NCI-H2227 treated with DMSO at 0.1 percent for 48 hours (cell line): ENCODE results near the gene MSX1.
A peak's percentile ranks its signal among the peaks of the same experiment; 100 is the strongest.

Source experiments
- DNase-seq: peaks from one replicate; lab custom pipeline; 2025; lab: John Stamatoyannopoulos, UW

The MSX1 gene

DNA sequence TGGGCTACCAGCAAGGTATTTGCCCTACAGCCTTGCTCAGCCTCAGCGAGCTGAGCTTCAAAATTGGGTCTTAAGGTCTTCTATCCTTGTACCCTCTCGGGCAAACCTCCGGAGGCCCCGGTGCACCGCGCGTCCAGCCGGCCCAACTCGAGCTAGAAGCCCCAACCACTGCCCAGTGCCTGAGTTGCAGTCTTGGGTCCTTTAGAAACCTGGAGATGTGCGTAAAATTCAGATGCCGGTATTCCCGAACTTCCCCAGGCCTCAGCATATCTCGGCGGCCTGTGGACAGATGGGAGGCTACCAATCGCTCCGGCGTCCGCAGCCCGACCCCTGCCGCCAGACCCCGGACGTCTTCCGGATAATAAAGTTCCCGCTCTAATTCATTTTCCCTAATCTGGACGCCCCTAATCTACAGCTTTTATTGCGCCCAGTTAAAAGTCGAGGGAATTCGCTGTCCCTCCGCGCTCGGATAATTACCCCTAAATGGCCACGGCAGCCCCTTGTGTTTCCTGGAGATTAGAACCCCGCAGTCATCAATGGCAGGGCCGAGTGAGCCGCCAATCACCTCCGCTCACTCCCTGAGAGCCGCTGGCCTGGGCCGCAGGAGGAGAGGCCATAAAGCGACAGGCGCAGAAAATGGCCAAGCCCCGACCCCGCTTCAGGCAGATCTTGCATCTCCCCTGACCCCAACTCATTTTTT lies 1.5 kb upstream of the MSX1 start:
- DNase-seq, result no peak

DNA sequence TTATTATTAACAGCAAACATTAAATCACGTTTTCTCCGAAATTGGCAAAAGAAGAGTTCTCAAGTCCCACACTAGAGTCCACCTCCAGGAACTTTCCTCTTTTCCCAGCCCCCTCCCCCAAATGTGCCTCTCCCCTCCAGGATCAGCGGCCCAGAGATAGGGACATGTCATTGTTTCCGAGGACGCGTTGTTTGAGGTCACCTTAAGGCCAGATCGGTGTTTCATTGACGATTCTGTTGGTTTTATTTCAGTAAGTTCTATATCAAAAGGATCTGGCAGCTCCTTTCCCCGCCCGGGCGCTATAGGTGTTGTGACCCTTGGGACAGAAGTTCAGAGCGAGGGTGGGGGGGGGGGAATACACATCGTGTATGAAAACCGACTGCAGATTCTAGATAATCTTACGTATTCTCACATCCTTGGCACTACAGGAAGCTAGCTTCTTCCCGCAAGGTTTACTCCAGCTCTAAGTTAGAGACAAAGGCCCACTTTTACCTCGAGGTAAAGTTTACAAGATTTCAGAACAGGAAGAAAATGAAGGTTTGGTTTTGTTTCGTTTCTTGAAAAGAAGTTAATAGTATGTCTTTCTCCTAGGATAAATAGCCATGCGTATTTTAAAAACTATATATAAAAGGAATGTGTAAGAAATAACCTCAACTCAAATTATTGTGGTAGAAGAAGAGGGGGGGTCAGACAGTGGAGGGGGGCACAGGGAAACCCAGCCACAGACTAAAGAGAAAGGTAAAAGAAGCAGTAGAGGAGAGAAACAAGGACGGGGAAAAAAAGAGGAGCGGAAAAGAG lies 739 bp upstream of the MSX1 start:
- DNase-seq, result no peak

DNA sequence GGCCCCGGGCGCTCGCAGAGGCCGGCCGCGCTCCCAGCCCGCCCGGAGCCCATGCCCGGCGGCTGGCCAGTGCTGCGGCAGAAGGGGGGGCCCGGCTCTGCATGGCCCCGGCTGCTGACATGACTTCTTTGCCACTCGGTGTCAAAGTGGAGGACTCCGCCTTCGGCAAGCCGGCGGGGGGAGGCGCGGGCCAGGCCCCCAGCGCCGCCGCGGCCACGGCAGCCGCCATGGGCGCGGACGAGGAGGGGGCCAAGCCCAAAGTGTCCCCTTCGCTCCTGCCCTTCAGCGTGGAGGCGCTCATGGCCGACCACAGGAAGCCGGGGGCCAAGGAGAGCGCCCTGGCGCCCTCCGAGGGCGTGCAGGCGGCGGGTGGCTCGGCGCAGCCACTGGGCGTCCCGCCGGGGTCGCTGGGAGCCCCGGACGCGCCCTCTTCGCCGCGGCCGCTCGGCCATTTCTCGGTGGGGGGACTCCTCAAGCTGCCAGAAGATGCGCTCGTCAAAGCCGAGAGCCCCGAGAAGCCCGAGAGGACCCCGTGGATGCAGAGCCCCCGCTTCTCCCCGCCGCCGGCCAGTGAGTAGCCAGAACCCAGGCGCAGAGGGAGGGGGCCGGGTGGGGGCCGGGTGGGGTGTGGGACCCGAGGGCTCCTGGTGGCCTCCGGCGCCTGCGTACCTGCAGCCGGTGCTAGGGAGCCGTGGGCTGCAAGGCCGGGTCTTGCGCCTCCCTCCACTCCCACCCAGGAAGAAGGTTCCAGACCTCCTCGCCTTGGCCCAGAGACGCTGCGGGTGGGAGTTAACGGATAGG lies 534 bp downstream of the MSX1 start:
- no peak for DNase-seq

DNA sequence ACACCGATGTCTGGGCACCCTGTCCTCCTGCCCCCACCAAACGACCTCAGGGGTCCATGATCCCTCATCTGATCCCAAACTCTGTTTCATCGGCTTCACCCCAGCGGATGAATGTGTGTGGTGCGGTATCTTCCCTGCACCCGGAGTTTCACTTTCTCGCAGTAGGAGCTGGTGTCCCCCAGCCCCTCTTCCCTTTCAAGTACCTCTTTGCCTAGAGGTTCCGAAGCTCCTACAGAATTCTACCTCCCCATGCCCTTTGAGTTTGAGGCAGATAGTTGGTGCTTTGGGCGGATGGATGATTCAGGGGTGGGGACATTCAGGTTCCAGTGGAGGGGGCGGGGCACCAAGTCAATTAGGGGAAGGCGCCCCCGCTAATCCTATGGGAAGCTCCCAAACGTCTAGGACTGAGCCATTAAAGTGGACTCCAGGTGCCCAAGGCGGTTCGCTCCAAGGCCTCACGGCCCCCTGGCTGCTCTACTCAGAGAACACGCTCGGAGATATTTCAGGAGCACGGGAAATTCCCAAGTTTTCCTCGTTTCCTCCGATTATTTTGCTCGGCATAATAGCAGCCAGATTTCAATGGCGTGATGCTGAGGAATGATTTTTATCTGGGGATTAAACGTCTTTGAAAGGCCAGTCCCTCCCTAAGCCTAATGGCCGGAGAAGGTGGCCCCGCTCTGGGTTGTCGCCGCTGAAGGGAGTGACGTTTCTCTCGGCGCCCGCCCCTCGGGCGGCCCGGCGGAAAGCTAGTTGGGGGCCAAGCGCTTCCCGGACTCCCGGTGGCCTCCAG lies 1.3 kb downstream of the MSX1 start:
- DNase-seq, result peak; percentile 19

DNA sequence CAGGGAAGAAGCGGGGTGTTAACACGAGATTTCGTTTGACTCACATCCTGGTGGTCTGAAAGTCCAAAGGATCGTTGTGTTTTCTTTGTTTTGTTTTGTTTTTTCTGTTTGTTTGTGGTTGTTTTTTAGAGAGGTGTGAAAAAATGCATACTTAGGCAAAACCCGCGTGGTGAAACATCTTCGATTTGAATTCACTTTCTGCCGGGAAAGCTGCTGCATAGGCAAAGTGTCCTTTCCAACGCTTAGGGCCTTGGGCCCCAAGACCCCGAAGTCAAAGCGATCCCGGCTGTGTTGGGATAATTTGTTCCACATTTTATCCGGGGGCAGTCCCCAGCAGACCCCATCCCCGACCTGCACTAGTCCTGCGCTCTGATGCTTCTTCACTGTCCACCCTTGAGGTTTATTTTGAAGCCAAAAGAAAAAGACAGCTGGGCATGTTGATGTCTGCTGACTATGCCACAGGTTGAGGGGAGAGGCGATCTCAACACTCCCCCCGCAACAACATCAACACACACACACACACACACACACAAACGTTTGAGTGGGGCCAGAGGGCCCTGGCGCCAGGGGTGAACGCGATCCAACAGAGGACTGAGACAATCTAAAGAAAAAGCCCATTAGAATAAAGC lies 2.0 kb downstream of the MSX1 start:
- no peak for DNase-seq

DNA sequence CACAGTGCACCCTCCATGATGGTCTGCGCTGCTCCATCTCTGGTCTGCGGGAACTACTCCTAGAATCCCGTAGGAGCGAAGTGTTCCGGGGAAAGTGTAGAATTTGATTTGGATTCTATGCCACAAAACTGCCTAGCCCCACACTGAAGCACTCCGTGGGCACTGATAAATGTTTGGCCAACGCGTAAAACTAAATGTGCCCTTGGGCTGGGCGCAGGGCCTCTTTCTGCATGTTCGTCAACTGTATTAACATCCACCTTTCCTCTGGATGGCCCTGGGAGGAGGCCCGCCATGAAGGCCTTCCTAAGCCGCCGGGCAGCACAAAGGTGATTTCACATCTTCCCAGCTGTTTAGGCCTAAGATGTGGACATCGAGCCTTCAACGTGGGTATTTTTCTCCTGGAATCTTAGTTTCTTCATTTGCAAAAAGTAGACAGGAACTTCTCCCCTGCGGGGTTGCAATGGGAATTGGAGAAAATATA lies 2.6 kb downstream of the MSX1 start:
- no peak for DNase-seq

DNA sequence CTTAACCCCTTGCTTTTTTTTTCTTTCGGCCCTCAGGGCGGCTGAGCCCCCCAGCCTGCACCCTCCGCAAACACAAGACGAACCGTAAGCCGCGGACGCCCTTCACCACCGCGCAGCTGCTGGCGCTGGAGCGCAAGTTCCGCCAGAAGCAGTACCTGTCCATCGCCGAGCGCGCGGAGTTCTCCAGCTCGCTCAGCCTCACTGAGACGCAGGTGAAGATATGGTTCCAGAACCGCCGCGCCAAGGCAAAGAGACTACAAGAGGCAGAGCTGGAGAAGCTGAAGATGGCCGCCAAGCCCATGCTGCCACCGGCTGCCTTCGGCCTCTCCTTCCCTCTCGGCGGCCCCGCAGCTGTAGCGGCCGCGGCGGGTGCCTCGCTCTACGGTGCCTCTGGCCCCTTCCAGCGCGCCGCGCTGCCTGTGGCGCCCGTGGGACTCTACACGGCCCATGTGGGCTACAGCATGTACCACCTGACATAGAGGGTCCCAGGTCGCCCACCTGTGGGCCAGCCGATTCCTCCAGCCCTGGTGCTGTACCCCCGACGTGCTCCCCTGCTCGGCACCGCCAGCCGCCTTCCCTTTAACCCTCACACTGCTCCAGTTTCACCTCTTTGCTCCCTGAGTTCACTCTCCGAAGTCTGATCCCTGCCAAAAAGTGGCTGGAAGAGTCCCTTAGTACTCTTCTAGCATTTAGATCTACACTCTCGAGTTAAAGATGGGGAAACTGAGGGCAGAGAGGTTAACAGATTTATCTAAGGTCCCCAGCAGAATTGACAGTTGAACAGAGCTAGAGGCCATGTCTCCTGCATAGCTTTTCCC lies 3.4 kb downstream of the MSX1 start:
- DNase-seq, result no peak

DNA sequence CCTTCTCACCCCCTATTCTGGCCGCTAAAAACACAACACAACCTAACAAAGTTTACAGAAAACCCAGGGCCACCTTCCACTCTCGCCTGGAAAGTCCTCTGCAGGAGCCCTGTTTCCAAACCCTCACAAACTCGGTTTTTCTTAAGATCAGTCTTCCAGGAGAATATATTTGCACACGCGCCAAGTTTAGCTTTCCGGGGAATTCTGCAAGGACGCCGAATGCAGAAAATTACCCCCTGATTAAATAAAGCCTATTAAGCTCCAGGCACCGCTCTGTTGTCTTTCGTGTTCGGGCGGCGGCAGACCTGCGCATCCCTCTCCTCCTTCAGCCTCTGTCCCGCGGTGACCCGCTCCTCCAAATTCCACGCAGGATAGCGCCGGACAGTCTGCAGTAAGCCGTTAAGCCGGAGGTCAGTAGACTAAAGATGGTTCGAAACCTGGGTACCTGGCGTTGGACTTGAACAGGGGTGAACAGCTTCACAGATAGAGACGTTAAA lies 5.0 kb downstream of the MSX1 start:
- DNase-seq, result no peak

DNA sequence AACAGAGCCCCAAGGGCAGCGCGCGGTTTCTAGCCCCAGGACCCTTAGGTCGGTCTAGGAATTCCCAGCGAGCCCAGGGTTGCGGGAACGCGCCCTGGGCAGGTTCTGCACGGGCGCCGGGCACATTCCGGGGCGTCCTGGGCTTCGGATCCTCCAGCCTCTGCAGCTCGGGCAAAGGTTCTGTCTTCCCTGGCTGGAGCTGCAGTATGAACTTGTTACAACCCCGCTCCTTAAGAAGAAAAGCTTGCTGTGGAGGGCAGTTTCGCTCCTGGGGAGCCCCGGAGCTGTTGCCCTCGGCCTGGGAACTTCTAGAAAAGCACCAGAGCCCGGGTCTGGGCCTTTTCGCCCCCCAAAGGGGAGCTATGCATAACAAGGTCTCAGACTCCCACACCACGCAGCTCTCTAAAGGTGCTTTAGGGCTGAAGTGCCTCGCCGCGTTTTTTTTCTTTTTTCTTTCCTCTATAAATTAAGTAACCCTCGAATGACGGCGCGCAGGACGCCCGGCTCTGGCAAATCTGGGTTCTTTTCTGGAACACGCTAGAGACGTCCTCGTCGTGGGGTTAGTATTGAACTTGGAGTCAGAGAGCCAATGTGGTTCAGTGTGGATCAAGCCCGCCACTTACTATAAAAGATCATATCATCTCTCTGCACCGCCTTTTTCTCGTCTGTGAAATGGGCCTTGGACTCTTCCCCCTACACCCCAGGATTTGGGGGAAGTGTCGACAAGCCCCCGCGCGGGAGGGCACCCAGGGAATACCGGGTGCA lies 5.7 kb downstream of the MSX1 start:
- no peak for DNase-seq

DNA sequence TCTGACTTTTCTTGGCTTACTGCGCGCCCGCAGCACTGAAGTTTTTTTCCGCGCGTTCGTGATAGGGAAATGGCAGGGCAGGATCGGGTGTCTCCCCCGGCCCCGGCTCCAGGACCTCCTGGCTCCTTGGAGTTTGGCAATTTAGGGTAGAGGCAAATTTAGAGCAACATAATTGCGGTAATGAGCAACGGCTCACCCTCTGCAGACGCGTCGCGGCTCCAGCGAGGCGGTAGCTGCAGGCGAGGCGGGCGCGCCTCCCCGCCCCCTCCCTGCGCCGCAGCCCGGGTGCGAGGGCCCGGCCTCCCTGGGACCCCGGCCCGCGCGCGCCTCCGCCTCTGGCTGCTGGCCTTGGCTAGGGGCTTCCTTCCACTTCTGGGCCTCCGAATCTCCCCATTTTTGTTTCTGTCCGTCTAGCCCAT lies 6.2 kb downstream of the MSX1 start:
- no peak for DNase-seq

DNA sequence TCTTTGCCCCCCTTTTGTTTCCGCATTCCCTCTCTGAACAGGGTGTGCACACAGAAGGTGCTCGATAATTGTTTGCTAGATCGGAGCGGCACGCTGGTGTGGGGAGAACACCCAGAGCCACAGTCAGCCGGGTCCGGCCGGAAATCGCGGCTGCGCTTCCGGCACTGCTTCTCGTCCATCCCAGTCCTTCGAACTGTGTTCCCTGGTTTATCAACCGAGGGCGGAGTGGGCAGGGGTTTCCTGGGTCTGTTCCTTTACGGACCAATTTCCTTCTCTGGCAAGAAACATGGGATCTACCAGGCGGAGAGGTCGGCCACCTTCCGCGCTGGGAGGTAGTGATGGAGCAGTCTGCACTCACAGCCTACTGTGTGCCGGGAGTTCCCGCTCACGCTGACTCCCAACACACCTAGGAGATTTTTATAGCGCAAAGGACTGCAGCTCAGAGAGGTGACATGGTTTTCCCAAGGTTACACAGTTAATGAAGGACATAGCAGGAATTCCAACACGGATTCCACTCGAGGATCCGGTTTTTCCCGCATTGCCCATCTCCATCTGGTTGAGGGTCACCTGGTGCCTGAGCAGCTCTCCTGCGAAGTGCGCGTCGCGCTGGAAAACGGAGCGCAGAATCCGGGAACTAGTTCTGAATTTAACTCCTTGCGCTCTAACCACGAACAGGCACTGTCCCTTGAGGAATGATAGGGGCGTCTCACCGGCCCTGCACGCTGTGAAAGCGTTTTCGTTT lies 6.8 kb downstream of the MSX1 start:
- DNase-seq, result no peak

DNA sequence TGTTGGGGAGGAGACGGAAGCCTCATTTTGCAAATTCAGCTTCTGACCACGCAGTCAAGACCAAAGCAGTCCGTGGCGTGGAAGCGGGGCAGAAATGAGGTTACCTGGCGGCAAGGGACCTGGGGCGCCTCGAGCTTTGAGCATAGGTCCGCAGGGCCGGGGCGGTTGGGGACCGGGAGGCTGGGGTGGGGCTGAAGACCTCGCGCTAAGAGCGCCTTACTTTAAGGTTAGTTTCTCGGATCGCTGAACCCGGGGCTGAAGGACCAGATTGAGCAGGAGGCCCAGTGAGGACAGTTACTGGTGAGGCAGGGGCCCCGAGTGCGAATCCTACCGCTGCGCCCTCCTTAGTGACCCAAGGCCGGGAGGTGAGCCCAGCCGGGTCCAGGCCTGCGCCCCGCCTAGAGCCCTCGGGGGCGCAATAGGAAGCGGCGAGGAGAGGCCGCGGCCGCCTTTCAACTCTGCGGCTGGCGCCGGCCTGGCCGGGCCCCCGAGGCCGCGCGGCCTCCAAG lies 7.5 kb downstream of the MSX1 start:
- no peak for DNase-seq

DNA sequence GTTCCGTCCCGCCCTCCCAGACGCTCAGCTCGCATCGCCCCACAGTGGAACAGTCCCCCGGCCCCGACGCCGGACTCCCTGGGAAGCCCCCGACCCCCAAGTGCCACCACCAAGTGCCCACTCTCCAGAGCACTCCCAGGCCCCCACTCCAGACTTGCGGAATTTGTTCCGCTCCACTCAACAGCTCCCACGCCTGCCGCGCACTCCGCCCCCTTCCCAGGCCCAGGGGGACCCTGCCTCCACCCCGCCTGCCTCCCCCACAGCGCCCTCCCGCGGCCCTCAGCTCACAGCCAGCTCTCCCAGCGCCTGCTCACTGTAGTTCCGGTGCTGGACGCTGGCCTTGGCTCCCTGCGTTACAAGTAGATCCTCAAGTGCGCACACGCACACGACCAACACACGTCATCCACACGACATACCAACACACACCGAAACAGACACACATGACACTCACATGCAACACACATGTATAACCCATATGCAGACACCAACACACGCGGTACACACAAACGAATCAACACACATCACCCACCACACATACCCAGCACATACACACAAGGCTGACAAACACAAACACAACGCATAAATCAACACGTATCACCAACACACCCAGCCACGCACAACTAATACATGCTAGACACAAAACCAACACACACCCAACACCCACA lies 8.0 kb downstream of the MSX1 start:
- no peak for DNase-seq

DNA sequence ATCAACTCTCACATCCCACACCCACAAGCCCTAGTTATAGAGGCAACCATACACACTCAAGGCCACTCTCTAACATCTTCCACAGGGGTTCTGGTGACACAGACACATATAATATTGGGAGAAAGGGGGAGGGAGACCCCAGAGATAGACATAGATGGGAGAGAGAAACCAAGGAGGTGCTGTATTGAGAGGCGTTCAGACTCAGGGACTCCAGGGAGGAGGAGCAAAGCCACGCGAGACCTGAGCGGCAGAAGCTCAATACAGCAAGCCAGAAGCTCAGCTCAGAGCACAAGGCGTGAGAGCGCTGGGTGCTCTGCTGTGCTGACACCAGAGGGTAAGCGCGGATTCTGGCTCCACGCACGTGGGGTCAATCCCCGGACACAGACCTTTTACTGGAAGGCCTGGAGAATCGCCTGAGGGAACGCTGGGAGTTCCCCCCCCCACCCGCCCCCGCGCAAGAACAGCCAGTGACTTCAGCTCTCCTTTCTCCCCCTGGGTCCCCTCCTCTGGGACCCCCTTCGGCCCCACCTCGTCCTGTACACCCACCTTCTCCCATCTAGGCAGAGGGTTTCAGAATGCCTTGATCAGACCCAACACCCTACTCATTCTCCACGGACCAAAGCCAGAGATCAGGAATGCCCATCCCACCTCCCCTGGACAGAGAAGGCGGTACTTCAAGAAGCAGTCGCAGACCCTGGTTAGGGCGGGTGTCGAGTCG lies 8.7 kb downstream of the MSX1 start:
- DNase-seq, result no peak

DNA sequence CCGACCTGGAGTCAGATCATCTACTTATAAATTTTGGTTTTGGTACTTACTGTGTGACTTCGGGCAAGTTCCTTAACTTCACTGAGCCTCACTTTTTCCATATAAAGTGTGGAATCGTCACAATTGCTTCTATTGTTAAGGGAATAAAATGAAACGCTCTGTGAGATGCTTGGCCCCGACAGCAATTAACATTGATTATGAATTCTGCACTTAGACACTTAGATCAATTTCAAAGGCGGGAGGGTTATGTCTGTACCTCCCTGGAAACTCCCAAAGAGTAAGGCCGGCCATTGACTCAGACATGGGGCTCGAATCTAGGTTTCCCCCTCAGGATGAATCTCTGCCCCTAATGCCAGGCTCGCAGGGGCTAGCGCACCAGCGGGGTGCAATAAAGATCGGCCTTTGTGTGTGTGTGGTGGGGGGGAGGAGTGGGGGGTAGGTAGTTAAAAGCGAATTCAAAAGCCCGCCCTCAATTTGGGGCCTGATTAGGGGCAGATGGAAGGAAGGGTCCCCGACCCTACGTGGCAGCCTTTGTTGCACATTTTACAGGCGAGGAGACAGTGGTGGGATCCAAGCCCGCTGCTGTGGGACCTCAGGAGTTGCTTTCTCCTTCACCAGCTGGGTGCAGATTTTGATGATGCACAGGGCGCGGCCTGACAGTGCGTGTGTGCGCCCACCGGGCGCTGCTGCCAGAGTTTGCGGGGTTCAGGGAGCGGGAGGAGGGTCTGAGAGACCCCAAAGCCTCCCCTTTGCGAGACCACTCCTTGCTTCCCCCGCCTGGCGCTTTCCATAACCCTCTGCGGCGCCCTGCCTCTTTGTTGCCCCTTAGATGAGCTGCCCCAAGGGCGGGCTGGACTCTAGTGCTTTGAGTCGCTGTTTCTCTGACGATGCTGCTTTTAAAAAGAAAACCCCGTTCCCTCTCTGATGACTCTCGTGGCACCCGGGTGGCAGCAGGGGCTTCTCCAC lies 9.6 kb downstream of the MSX1 start:
- no peak for DNase-seq
